GM19328 (cell line): ENCODE data around the gene DKK1.

Experiments
- ATAC-seq: cut with Tn5 transposase; IDR thresholded peaks from one replicate; pipeline ENCODE4 v1.9.1; 2021; ENCODE audit warnings: mild to moderate bottlenecking, moderate library complexity; ENCODE audit not compliant: unreplicated experiment

DKK1 gene

GRCh38 chr10:52316500-52316899, 2.4 kb downstream of the DKK1 start:
- ATAC-seq: no peak

GRCh38 chr10:52318136-52318701, 4.1 kb downstream of the DKK1 start:
- no peak for ATAC-seq

- no peak for ATAC-seq
Observed at GRCh38 chr10:52318822-52319464, 4.9 kb downstream of the DKK1 start.

GRCh38 chr10:52319926-52320325, 5.8 kb downstream of the DKK1 start:
- ATAC-seq: no peak

- ATAC-seq: no peak
Observed at GRCh38 chr10:52322323-52322722, 8.2 kb downstream of the DKK1 start.

- ATAC-seq: no peak
Observed at GRCh38 chr10:52322936-52323335, 8.9 kb downstream of the DKK1 start.

- ATAC-seq: no peak
Observed at GRCh38 chr10:52326382-52326781, 12.3 kb downstream of the DKK1 start.

GRCh38 chr10:52331638-52332364, 17.7 kb downstream of the DKK1 start:
- no peak for ATAC-seq

- no peak for ATAC-seq
Observed at GRCh38 chr10:52332815-52333214, 18.7 kb downstream of the DKK1 start.

GRCh38 chr10:52334595-52334994, 20.5 kb downstream of the DKK1 start:
- ATAC-seq: no peak

- ATAC-seq: no peak
Observed at GRCh38 chr10:52335665-52336064, 21.6 kb downstream of the DKK1 start.

GRCh38 chr10:52337225-52337624, 23.1 kb downstream of the DKK1 start:
- ATAC-seq: no peak

- no peak for ATAC-seq
Observed at GRCh38 chr10:52343439-52343838, 29.4 kb downstream of the DKK1 start.

GRCh38 chr10:52346394-52347326, 32.6 kb downstream of the DKK1 start:
- ATAC-seq: no peak

GRCh38 chr10:52347327-52347667, 33.2 kb downstream of the DKK1 start:
- ATAC-seq: no peak

GRCh38 chr10:52348037-52348564, 34.0 kb downstream of the DKK1 start:
- no peak for ATAC-seq

GRCh38 chr10:52351914-52352330, 37.8 kb downstream of the DKK1 start:
- no peak for ATAC-seq

GRCh38 chr10:52353205-52353604, 39.1 kb downstream of the DKK1 start:
- no peak for ATAC-seq

GRCh38 chr10:52353960-52354394, 39.9 kb downstream of the DKK1 start:
- no peak for ATAC-seq

GRCh38 chr10:52357971-52358370, 43.9 kb downstream of the DKK1 start:
- ATAC-seq: no peak

GRCh38 chr10:52359441-52359840, 45.4 kb downstream of the DKK1 start:
- ATAC-seq: no peak
